ENCODE measurements around the gene NEO1.

DNA sequence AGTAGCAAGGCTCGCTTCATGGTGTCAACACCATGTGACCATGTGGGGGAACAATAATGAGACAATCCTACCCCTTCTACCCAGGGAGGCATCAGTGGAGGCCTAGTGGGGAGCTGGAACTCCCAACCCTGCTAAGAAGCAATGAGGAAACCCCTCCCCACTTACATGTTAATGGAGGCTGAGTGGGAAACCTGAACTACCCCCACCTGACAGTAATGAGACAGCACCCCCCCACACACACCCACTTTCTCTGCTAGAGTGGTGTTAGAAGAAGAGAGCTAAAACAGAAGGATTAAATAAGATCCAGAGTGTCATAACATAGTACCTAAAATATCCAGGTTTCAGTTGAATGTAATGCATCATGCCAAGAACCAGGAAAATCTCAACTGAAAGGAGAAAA lies 78.6 kb downstream of the NEO1 start:
- TF ChIP-seq CTCF (optimal IDR thresholded peaks at IDR 0.05 in 1 of 3, IDR thresholded peaks at IDR 0.05 in 1 of 3, conservative IDR thresholded peaks at IDR 0.05 in 1 of 3; ENCODE audit: extremely low read depth in 1 of 3, insufficient read depth in 2 of 3, low read length in 3 of 3) = no peak
- no peak for TF ChIP-seq EZH2 (IDR thresholded peaks at IDR 0.05; ENCODE audit: low read length)

Measured in keratinocyte (primary cell).